ENCODE results near the gene DRD3. TPM values are rescaled to one million over a fixed set of nuclear protein-coding genes. Genes with fewer than 3 reads are reported as not detected.

DRD3 gene
- polyA plus RNA-seq, 1 of the 3 experiments (the other 2 are of a cell fraction) = not detected

DNA sequence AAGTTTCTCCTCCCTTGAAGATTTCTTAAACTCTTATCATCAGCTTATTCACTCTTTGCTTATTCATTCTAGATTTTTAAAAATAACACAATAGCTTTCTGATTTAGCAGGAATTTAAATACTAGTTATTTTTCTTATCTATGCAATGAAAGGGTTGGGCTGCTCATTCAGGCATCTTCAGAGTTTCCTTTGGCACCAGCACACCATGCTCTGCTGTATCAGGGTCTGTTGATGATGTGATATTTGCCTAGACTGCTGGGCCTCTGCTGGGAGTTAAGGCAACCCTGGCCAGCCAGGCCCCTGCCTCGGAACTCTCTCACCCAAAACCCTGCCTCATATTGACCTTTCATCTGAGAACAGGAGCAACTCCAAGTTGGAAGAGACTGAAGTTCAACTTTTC lies 35.0 kb downstream of the DRD3 start:
- no peak overlapping the region for H3K4me3 ChIP-seq (ENCODE audit: low read depth in 2 of 2, low read length in 1 of 2)
- no peaks in the 10 kb centered on the region for H3K79me2 ChIP-seq (ENCODE audit: insufficient read depth)
- no peaks in the 10 kb centered on the region for H3K36me3 ChIP-seq (replicated peaks in 1 of 2; ENCODE audit: control insufficient read depth in 1 of 2, insufficient read depth in 2 of 2, low read length in 1 of 2)
- H3K27me3 ChIP-seq (ENCODE audit: insufficient read depth) = no peaks in the 10 kb centered on the region
- no peaks in the 10 kb centered on the region for H4K20me1 ChIP-seq (ENCODE audit: insufficient read depth)
- no peak overlapping the region for H2AFZ ChIP-seq (ENCODE audit: low read depth)
- POLR2A ChIA-PET = no interaction called here
- H3K9ac ChIP-seq = no peak overlapping the region
- no peak overlapping the region for H3K27ac ChIP-seq (ENCODE audit: low read depth in 2 of 2, low read length in 1 of 2)
- no peaks in the 10 kb centered on the region for H3K9me3 ChIP-seq
- H3K4me1 ChIP-seq (ENCODE audit: control insufficient read depth in 1 of 2, insufficient read depth in 2 of 2, low read depth in 1 of 2, low read length in 1 of 2) = no peaks in the 10 kb centered on the region; a peak in 3 of 4 replicates
- no peak overlapping the region for H3K4me2 ChIP-seq
- peaks cover 3% of the 10 kb centered on the region for H3F3A ChIP-seq (replicated peaks; ENCODE audit: insufficient read depth)
- TF ChIP-seq CHD2 (IDR thresholded peaks at IDR 0.05; ENCODE audit: low read length, partially characterized antibody) = no peak
- no peak for TF ChIP-seq GATA2 (CRISPR knock-in tag; IDR thresholded peaks at IDR 0.05)
- no peak for TF ChIP-seq NRF1 (IDR thresholded peaks at IDR 0.05; ENCODE audit: low read depth, low read length)
- TF ChIP-seq, protein P1, sequence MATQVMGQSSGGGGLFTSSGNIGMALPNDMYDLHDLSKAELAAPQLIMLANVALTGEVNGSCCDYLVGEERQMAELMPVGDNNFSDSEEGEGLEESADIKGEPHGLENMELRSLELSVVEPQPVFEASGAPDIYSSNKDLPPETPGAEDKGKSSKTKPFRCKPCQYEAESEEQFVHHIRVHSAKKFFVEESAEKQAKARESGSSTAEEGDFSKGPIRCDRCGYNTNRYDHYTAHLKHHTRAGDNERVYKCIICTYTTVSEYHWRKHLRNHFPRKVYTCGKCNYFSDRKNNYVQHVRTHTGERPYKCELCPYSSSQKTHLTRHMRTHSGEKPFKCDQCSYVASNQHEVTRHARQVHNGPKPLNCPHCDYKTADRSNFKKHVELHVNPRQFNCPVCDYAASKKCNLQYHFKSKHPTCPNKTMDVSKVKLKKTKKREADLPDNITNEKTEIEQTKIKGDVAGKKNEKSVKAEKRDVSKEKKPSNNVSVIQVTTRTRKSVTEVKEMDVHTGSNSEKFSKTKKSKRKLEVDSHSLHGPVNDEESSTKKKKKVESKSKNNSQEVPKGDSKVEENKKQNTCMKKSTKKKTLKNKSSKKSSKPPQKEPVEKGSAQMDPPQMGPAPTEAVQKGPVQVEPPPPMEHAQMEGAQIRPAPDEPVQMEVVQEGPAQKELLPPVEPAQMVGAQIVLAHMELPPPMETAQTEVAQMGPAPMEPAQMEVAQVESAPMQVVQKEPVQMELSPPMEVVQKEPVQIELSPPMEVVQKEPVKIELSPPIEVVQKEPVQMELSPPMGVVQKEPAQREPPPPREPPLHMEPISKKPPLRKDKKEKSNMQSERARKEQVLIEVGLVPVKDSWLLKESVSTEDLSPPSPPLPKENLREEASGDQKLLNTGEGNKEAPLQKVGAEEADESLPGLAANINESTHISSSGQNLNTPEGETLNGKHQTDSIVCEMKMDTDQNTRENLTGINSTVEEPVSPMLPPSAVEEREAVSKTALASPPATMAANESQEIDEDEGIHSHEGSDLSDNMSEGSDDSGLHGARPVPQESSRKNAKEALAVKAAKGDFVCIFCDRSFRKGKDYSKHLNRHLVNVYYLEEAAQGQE (IDR thresholded peaks at IDR 0.05; ENCODE audit: low read depth, low read length) = no peak
- TF ChIP-seq EZH2phosphoT487 (IDR thresholded peaks at IDR 0.05; ENCODE audit: borderline replicate concordance, low read depth) = no peak
- TF ChIP-seq TAF1 (IDR thresholded peaks at IDR 0.05; ENCODE audit: borderline replicate concordance, low read depth, low read length) = no peak
- no peak for TF ChIP-seq SIN3A (IDR thresholded peaks at IDR 0.05; ENCODE audit: borderline replicate concordance, low read depth, low read length)
- TF ChIP-seq, protein P2, sequence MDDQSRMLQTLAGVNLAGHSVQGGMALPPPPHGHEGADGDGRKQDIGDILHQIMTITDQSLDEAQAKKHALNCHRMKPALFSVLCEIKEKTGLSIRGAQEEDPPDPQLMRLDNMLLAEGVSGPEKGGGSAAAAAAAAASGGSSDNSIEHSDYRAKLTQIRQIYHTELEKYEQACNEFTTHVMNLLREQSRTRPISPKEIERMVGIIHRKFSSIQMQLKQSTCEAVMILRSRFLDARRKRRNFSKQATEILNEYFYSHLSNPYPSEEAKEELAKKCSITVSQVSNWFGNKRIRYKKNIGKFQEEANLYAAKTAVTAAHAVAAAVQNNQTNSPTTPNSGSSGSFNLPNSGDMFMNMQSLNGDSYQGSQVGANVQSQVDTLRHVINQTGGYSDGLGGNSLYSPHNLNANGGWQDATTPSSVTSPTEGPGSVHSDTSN (IDR thresholded peaks at IDR 0.05) = no peak
- TF ChIP-seq YY1 (IDR thresholded peaks at IDR 0.05; ENCODE audit: low read depth) = no peak
- no peaks in the 10 kb centered on the region for H3K9me2 ChIP-seq
- CTCF ChIA-PET = interaction anchor here (0.7 to 1.5 kb wide), 4 partner anchors 9 to 407 kb away, joined by 3 to 4 read pairs (median 4); no protein-coding TSS in a partner anchor
- 40% methylated on average over 1 of the region's 1 CpG for WGBS (ENCODE audit: low lambda C conversion rate)
- DNase-seq = no peak

- no peak overlapping the region for H3K9ac ChIP-seq
- POLR2A ChIA-PET = no interaction called here
- H4K20me1 ChIP-seq (ENCODE audit: insufficient read depth) = no peaks in the 10 kb centered on the region
- no peaks in the 10 kb centered on the region for H3K9me3 ChIP-seq
- no peaks in the 10 kb centered on the region for H3K36me3 ChIP-seq (replicated peaks in 1 of 2; ENCODE audit: control insufficient read depth in 1 of 2, insufficient read depth in 2 of 2, low read length in 1 of 2)
- H3K27ac ChIP-seq (ENCODE audit: low read depth in 2 of 2, low read length in 1 of 2) = no peak overlapping the region
- no peak overlapping the region for H3K4me2 ChIP-seq
- H3K9me2 ChIP-seq = no peaks in the 10 kb centered on the region
- 63% methylated on average over 3 of the region's 3 CpGs for WGBS (ENCODE audit: low lambda C conversion rate)
- H3K4me1 ChIP-seq (ENCODE audit: control insufficient read depth in 1 of 2, insufficient read depth in 2 of 2, low read depth in 1 of 2, low read length in 1 of 2) = no peaks in the 10 kb centered on the region; a peak in 2 of 4 replicates
- no peaks in the 10 kb centered on the region for H3K27me3 ChIP-seq (ENCODE audit: insufficient read depth)
- no peaks in the 10 kb centered on the region for H3F3A ChIP-seq (replicated peaks; ENCODE audit: insufficient read depth)
- DNase-seq = no peak
- TF ChIP-seq TEAD4 (IDR thresholded peaks at IDR 0.05; ENCODE audit: borderline replicate concordance, insufficient read depth) (no peak), FOXM1 (IDR thresholded peaks at IDR 0.05; ENCODE audit: low read depth) (no peak), RCOR1 (IDR thresholded peaks at IDR 0.05; ENCODE audit: low read length) (no peak), RXRA (IDR thresholded peaks at IDR 0.05; ENCODE audit: borderline replicate concordance, low read depth) (no peak), TCF12 (IDR thresholded peaks at IDR 0.05) (no peak), GABPA (IDR thresholded peaks at IDR 0.05; ENCODE audit: low read depth) (no peak), ELF1 (IDR thresholded peaks at IDR 0.05) (no peak), JUND (IDR thresholded peaks at IDR 0.05) (no peak), MXI1 (IDR thresholded peaks at IDR 0.05; ENCODE audit: low read depth, low read length) (no peak), SMC3 (IDR thresholded peaks at IDR 0.05; ENCODE audit: low read depth, low read length) (no peak), GATA2 (CRISPR knock-in tag; IDR thresholded peaks at IDR 0.05) (no peak), RAD21 (IDR thresholded peaks at IDR 0.05; ENCODE audit: low read length) (no peak), RFX5 (IDR thresholded peaks at IDR 0.05; ENCODE audit: low read length) (no peak), CHD2 (IDR thresholded peaks at IDR 0.05; ENCODE audit: low read length, partially characterized antibody) (no peak), FOXJ3 (CRISPR knock-in tag; IDR thresholded peaks at IDR 0.05) (no peak)
- TF ChIP-seq, protein P3, sequence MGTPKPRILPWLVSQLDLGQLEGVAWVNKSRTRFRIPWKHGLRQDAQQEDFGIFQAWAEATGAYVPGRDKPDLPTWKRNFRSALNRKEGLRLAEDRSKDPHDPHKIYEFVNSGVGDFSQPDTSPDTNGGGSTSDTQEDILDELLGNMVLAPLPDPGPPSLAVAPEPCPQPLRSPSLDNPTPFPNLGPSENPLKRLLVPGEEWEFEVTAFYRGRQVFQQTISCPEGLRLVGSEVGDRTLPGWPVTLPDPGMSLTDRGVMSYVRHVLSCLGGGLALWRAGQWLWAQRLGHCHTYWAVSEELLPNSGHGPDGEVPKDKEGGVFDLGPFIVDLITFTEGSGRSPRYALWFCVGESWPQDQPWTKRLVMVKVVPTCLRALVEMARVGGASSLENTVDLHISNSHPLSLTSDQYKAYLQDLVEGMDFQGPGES (IDR thresholded peaks at IDR 0.05; ENCODE audit: low read depth, low read length) = no peak
- TF ChIP-seq, protein P4, sequence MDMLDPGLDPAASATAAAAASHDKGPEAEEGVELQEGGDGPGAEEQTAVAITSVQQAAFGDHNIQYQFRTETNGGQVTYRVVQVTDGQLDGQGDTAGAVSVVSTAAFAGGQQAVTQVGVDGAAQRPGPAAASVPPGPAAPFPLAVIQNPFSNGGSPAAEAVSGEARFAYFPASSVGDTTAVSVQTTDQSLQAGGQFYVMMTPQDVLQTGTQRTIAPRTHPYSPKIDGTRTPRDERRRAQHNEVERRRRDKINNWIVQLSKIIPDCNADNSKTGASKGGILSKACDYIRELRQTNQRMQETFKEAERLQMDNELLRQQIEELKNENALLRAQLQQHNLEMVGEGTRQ (IDR thresholded peaks at IDR 0.05; ENCODE audit: borderline replicate concordance, low read depth, low read length) = no peak
- CTCF ChIA-PET = no interaction called here
- no peaks in the 10 kb centered on the region for H3K79me2 ChIP-seq (ENCODE audit: insufficient read depth)
- H2AFZ ChIP-seq (ENCODE audit: low read depth) = no peak overlapping the region
- H3K4me3 ChIP-seq (ENCODE audit: low read depth in 2 of 2, low read length in 1 of 2) = no peak overlapping the region
These were observed 39.0 kb downstream of the DRD3 start for GRCh38 chr3:114139836-114140235.

Data from SK-N-SH (cell line).